Vagina (tissue), 2 donors: ENCODE data around the gene OPHN1. TPM values are rescaled to one million over a fixed set of nuclear protein-coding genes. Genes with fewer than 3 reads are reported as not detected.

Source experiments
- DNase-seq, 2 donors: peaks; one replicate each; pipeline ENCODE4 v3.0.0-alpha.2; 2017; ENCODE audit errors: extremely low spot score in 2 of 2
- H3K27ac ChIP-seq: fragments of 200-600 bp; sonication (generic); one replicate; pipeline ENCODE4 v1.5.1; 2019
- H3K27me3 ChIP-seq: fragments of 200-600 bp; sonication (generic); one replicate; pipeline ENCODE4 v1.5.1; 2019
- H3K36me3 ChIP-seq, 2 donors: fragments of 200-600 bp; sonication (generic); one replicate each; pipeline ENCODE4 v1.5.1; 2017 to 2019
- H3K4me1 ChIP-seq: fragments of 200-600 bp; sonication (generic); one replicate; pipeline ENCODE4 v1.5.1; 2019
- H3K4me3 ChIP-seq, 2 donors: fragments of 200-600 bp; sonication (generic); 1 replicate in 1 of 2; 2 replicates in 1 of 2; pipeline ENCODE4 v1.5.1; 2016 to 2019
- H3K9me3 ChIP-seq: fragments of 200-600 bp; sonication (generic); one replicate; pipeline ENCODE4 v1.5.1; 2019
- CTCF ChIP-seq, 3 experiments: fragments of 450-650 bp in 2 of 3; fragments of 200-600 bp in 1 of 3; sonication (generic) in 1 of 3; IDR thresholded peaks; one replicate each; pipeline ENCODE4 v1.5.1; 2017 to 2019; ENCODE audit warnings: antibody characterized with exemption in 3 of 3, mild to moderate bottlenecking in 2 of 3, moderate library complexity in 2 of 3
- POLR2A ChIP-seq, 2 donors: fragments of 450-650 bp; IDR thresholded peaks; one replicate each; pipeline ENCODE4 v1.6.1; 2017; ENCODE audit warnings: antibody characterized with exemption in 2 of 2, mild to moderate bottlenecking in 2 of 2, moderate library complexity in 2 of 2
- POLR2AphosphoS5 ChIP-seq, 2 donors: sonication (generic); formaldehyde crosslinking; IDR thresholded peaks; one replicate each; pipeline ENCODE4 v1.9.0; 2017; ENCODE audit warnings: antibody characterized with exemption in 2 of 2, mild to moderate bottlenecking in 2 of 2, low read depth in 1 of 2; ENCODE audit not compliant: insufficient read depth in 1 of 2
- intact Hi-C: fragments of 100-400 bp; cut with DNase I; formaldehyde crosslinking; loops from one replicate; pipeline ENCODE4 v1.15.1; 2023
- total RNA-seq: library from RNA; depleted of rRNA; stranded (reverse); fragments of >200 nt; gene quantifications from one replicate; pipeline ENCODE4 v1.2.3, GENCODE V29; 2016

The OPHN1 gene
- total RNA-seq, 1 donor from 2014 or later = 11.5 TPM

DNA sequence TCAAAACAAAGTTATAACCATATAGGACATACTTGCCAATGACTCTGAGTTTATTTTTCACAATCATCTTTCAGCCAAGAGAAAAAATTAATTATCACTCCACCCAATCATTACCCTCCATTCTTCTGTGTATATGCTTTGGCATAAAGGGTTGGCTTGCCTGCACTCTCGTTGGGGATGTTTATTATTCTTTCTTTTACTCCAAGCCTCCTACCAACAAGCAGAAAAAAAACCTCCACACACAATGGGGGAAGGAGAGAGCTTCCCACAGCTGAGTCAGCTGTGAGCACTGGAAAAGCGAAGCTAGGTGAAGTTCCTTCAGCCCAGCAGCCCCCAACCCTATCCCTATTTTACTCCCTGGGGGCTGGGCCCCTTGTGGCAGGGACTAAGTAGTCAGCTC, 1.5 kb downstream of the OPHN1 start:
- H3K9me3 ChIP-seq = no peaks in the 10 kb centered on the region
- H3K27me3 ChIP-seq = no peaks in the 10 kb centered on the region
- intact Hi-C loops = no loop called here
- H3K36me3 ChIP-seq = no peaks in the 10 kb centered on the region
- H3K4me1 ChIP-seq = no peaks in the 10 kb centered on the region
- no peak for DNase-seq
- TF ChIP-seq POLR2AphosphoS5 (IDR thresholded peaks at IDR 0.05; ENCODE audit: insufficient read depth in 1 of 2, low read depth in 1 of 2) (no peak), CTCF (IDR thresholded peaks at IDR 0.05) (no peak)
- H3K27ac ChIP-seq = no peak overlapping the region
- peak overlapping the region; percentile 47 to 57 for H3K4me3 ChIP-seq

DNA sequence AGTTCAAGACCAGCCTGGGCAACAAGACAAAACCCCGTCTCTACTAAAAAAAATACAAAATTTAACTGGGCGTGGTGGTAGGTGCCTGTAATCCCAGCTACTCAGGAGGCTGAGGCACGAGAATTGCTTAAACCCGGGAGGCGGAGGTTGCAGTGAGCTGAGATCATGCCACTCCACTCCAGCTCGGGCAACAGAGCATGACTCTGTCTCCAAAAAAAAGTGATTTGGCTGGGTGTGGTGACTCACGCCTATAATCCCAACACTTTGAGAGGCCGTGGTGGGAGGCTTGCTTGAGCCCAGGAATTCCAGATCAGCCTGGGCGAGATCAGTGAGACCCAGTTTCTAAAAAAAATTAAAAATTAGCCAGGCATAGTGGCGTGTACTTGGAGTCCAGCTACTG, 4.1 kb downstream of the OPHN1 start:
- H3K9me3 ChIP-seq = no peaks in the 10 kb centered on the region
- intact Hi-C loops = no loop called here
- no peak overlapping the region for H3K4me3 ChIP-seq
- H3K27ac ChIP-seq = no peak overlapping the region
- no peaks in the 10 kb centered on the region for H3K4me1 ChIP-seq
- no peaks in the 10 kb centered on the region for H3K27me3 ChIP-seq
- no peak for DNase-seq
- H3K36me3 ChIP-seq = no peaks in the 10 kb centered on the region
- TF ChIP-seq POLR2A (IDR thresholded peaks at IDR 0.05) (no peak), CTCF (IDR thresholded peaks at IDR 0.05) (no peak), POLR2AphosphoS5 (IDR thresholded peaks at IDR 0.05; ENCODE audit: insufficient read depth in 1 of 2, low read depth in 1 of 2) (no peak)

- intact Hi-C loops = no loop called here
- Histone ChIP-seq H3K27ac (no peak overlapping the region), H3K9me3 (no peaks in the 10 kb centered on the region), H3K4me3 (no peak overlapping the region), H3K4me1 (no peaks in the 10 kb centered on the region), H3K36me3 (no peaks in the 10 kb centered on the region), H3K27me3 (no peaks in the 10 kb centered on the region)
- TF ChIP-seq POLR2AphosphoS5 (IDR thresholded peaks at IDR 0.05; ENCODE audit: insufficient read depth in 1 of 2, low read depth in 1 of 2) (no peak), POLR2A (IDR thresholded peaks at IDR 0.05) (no peak), CTCF (IDR thresholded peaks at IDR 0.05) (no peak)
- DNase-seq = no peak
These were observed 4.9 kb downstream of the OPHN1 start for GRCh38 chrX:68428431-68428830.

GRCh38 chrX:68424719-68425118, 8.6 kb downstream of the OPHN1 start:
- no peak for DNase-seq
- TF ChIP-seq POLR2AphosphoS5 (IDR thresholded peaks at IDR 0.05; ENCODE audit: insufficient read depth in 1 of 2, low read depth in 1 of 2) = no peak
- no peak for TF ChIP-seq POLR2A (IDR thresholded peaks at IDR 0.05)
- TF ChIP-seq CTCF (IDR thresholded peaks at IDR 0.05) = no peak
- Histone ChIP-seq H3K9me3 (no peaks in the 10 kb centered on the region), H3K27ac (no peak overlapping the region), H3K27me3 (no peaks in the 10 kb centered on the region), H3K4me3 (no peak overlapping the region), H3K36me3 (no peaks in the 10 kb centered on the region), H3K4me1 (no peaks in the 10 kb centered on the region)
- intact Hi-C loops = no loop called here

DNA sequence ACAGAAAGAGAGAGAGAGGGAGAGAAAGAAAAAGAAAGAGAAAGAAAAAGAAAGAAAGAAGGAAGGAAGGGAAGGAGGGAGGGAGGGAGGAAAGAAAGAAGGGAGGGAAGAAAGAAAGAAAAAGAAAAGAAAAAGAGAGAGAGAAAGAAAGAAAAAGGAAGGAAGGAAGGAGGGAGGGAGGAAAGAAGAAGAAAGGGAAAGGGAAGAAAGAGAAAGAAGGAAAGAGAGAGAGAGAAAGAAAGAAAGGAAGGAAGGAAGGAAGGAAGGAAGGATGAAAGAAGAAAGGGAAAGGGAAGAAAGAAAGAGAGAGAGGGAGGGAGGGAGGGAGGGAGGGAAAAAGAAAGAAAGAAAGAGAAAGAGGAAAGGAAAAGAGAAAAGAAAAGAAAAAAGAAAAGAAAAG, 10.8 kb downstream of the OPHN1 start:
- intact Hi-C loops = no loop called here
- Histone ChIP-seq H3K4me1 (peaks cover 4% of the 10 kb centered on the region), H3K27me3 (no peaks in the 10 kb centered on the region), H3K27ac (no peak overlapping the region), H3K36me3 (no peaks in the 10 kb centered on the region), H3K4me3 (no peak overlapping the region), H3K9me3 (no peaks in the 10 kb centered on the region)
- TF ChIP-seq POLR2A (IDR thresholded peaks at IDR 0.05) = no peak
- TF ChIP-seq POLR2AphosphoS5 (IDR thresholded peaks at IDR 0.05; ENCODE audit: insufficient read depth in 1 of 2, low read depth in 1 of 2) = no peak
- TF ChIP-seq CTCF (IDR thresholded peaks at IDR 0.05) = no peak
- DNase-seq = no peak
